ENCODE data around the gene RAPGEF6.
A peak's percentile ranks its signal among the peaks of the same experiment; 100 is the strongest.
"Not testable (repeated sequence)": the region's sequence is repeated elsewhere in the genome, so short reads cannot be mapped to it uniquely, and the experiment has no call there.

The RAPGEF6 gene

DNA sequence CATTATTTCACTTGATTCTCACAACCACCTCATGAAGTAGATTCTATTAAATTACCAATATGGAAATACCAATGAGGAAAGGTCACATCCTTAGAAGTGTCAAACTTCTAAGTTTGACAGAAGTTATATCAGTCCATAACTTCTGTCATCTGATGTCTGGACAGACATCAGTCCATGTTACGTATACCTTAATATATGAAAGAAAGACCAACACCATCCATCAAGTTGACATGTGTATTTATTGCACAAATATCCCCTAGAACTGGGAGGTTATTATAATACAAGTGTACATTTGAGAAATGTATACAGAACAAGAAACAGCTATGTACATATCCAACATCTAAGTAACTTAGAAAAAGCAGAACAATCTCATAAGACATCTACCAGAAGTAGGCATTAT is 6.5 kb upstream of the RAPGEF6 start:
- no peak for DNase-seq

GRCh38 chr5:131640043-131640856 is 5.2 kb upstream of the RAPGEF6 start:
- no peak for DNase-seq

GRCh38 chr5:131639148-131639547 is 4.1 kb upstream of the RAPGEF6 start:
- no peak for DNase-seq

GRCh38 chr5:131637694-131638093 is 2.7 kb upstream of the RAPGEF6 start:
- no peak for DNase-seq

DNA sequence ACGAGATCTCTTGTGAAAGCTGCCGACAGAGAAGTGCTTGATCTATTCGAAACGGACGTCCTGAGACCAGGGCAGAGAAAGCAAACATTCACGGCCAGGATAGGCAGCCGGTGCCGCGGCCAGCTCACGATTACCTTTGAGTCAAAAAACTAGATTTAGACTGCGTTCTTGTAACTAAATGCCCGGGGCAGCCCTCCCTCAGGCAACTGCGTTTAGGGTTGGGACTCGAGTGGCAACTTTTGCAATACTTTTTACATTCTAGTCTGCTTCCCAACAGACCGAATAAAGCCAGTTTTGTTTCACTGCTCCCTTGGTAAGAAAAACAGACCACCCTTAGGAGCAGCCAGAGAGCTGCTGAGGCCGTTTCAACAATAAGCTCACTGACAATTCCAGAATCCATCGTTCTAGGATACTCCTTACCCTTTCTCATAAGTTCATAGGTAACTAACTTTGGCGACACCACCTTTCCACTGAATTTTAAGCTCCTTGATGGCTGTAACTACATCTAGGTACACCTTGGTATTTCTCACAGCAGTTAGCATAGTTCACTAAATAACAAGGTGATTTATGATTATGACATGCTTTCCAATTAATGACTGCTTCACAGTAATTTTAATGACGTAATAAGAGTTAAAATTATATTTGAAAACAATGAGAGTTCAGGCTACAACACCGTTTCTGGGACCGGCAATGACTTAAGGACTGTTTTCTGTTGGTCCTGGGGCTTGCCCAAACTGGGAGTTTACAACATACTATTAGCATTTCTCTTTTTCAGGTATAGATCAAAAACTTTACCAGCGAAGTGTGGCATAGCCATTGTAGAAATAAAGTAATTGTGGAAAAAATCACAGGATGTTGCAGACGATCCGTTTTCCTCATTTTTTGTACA is 899 bp upstream of the RAPGEF6 start:
- DNase-seq, result no peak

- DNase-seq, result peak; percentile 53
Observed at GRCh38 chr5:131634666-131634995, 398 bp downstream of the RAPGEF6 start.

- DNase-seq, result no peak
Observed at GRCh38 chr5:131634238-131634637, 791 bp downstream of the RAPGEF6 start.

- no peak for DNase-seq
Observed at GRCh38 chr5:131633830-131634229, 1.2 kb downstream of the RAPGEF6 start.

DNA sequence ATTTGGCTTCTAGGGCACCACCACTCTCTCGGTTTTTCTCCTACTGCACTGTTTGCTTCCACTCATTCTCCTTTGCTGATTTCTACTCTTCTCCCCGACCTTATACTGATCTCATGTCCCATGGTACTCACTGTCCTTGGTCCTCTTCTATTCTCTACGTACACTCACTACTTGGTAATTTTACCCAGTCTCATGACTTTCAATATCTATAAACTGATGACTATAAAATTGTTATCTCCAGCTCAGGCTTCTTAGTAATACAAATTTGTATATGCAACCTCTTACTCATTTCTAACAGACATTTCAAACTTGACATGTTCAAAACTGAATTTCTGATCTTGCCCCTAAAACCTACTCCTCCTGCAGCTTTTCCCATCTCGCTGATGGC is 4.1 kb downstream of the RAPGEF6 start:
- no peak for DNase-seq

- DNase-seq, result no peak
Observed at GRCh38 chr5:131630208-131630962, 4.6 kb downstream of the RAPGEF6 start.

GRCh38 chr5:131628990-131629389 is 6.0 kb downstream of the RAPGEF6 start:
- no peak for DNase-seq

DNA sequence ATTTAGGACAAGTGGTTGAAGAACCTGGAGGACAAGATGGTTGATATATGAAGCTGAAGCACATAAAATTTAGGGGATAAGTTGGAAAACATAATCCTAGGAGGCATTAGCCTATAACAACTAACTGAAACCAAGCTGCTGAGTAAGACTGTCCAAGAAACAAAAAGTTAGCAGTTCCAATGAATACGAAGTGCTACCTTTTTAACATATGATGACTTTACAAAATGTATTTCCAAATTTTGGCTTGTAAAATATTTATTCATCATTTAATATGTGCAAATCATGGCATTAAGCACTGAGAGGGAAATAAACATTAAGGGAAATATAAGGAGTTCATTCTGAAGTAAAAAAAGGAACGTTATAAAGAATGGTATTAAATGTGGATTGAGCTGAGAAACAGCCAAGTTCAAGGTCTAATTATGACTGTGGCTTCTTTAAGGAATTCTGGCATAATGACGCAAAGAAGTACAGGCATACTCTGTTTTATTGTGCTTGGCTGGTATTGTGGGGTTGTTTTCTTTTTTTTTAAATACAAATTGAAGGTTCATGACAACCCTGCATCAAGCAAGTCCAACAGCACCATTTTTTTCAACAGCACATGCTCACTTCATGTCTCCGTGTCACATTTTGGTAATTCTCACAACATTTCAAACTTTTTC is 7.7 kb downstream of the RAPGEF6 start:
- no peak for DNase-seq

DNA sequence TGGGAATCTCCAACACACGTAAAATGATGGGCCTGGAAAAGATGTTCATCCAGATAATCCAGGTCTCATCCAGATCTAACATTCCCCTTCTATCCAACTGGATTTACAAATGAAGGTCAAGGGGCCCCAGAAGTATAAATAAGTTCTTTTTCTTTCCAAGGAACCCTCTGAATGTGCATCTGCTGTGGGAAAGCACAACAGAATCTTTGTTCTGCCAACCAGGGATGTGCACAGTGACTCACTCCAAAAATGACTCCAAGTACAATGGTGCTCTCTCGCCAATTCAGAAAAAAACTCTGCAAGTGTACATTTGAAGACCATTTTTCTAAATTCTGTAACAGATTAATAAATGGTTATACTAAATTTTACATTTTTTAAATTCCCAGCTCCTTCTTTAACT is 12.4 kb downstream of the RAPGEF6 start:
- DNase-seq, result no peak

DNA sequence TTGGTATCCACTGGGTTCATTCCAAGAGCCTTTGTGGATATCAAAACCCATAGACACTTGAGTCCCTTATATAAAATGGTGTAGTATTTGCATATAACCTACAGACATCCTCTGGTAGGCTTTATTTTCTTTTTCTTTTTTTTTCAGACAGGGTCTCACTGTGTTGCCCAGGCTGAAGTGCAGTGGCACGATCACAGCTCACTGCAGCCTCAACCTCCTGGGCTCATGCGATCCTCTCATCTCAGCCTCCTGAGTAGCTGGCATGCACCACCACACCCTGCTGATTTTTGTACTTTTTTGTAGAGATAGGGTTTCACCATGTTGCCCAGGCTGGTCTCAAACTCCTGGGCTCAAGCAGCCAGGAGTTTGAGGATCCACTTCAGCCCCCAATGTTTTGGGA is 13.9 kb downstream of the RAPGEF6 start:
- not testable (repeated sequence) for DNase-seq

GRCh38 chr5:131619102-131619501 is 15.9 kb downstream of the RAPGEF6 start:
- DNase-seq, result no peak

DNA sequence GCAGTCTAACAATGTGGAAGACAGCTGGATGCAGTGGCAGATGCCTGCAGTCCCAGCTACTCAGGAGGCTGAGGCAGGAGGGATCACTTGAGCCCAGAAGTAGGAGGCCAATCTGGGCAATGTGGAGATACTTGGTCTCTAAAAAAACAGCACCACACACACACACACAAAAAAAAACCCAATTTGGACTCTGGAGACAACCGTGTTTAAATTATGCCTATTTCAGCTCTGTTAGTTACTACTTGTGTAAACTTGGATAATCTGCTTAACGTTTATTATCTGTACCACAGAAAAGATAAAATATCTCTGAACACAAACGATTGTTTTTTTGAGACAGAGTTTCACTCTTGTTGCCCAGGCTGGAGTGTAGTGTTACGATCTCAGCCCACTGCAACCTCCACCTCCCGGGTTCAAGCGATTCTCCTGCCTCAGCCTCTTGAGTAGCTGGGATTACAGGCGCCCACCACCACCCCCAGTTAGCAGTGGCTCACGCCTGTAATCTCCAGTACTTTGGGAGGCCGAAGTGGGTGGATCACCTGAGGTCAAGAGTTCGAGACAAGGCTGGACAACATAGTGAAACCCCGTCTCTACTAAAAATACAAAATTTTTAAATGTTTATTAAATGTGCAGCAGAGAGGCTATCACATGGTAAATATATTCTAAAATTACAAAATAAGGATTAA is 17.7 kb downstream of the RAPGEF6 start:
- no peak for DNase-seq

GRCh38 chr5:131615957-131616356 is 19.1 kb downstream of the RAPGEF6 start:
- DNase-seq, result no peak

GRCh38 chr5:131613423-131613822 is 21.6 kb downstream of the RAPGEF6 start:
- no peak for DNase-seq

DNA sequence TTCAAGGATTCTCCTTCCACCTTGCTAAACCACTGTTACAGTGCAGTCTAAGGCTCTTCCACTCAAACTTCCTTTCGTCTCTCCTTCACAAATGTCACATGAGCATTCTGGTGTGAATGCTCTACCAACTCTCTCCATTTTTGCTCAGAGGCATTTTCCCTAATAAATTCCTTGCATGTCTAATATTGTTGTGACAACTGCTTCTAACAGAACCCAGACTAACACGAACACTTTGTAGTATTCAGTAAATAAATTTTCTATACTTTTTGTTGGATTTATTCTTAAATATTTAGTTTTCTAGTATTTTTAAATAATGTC is 24.0 kb downstream of the RAPGEF6 start:
- DNase-seq, result no peak

- DNase-seq, result no peak
Observed at GRCh38 chr5:131610198-131611063, 24.6 kb downstream of the RAPGEF6 start.

DNA sequence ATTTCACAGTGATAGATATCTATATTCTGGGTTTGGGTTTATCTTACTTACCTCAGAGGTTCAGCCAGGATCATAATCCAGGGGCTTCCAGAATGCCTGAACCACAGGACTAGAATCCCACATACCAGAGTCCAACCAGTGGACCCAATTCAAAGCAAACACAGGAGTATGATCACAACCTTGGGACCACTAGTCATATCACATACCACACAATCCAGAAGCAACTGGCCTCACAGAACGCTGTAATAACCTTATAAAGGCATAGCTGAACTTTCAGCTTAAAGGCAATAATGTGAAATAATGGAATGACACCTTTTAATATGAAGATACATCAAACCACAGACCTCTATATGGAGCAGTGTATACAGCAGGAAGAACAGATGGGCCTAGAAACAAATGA is 25.3 kb downstream of the RAPGEF6 start:
- no peak for DNase-seq

All from activated gamma-delta T cell (primary cell).